ENCODE measurements around the gene HAUS5.
"Not testable (repeated sequence)": the region's sequence is repeated elsewhere in the genome, so short reads cannot be mapped to it uniquely, and the experiment has no call there.

Gene HAUS5

GRCh38 chr19:35644206-35644986 is 31.9 kb downstream of the HAUS5 start:
- DNase-seq: peak; percentile 95

- DNase-seq: peak; percentile 29
Observed at GRCh38 chr19:35644987-35645679, 32.6 kb downstream of the HAUS5 start.

GRCh38 chr19:35645680-35646511 is 33.4 kb downstream of the HAUS5 start:
- DNase-seq: no peak

GRCh38 chr19:35648017-35648961 is 35.8 kb downstream of the HAUS5 start, which contains the start of gene COX6B1:
Gene COX6B1 (plus strand): TSS chr19:35648323. CDS start chr19:35651244, 2,921 bp downstream.
- DNase-seq: peak; percentile 97

- no peak for DNase-seq
Observed at GRCh38 chr19:35650581-35650980, 38.0 kb downstream of the HAUS5 start.

GRCh38 chr19:35654828-35655227 is 42.3 kb downstream of the HAUS5 start:
- not testable (repeated sequence) for DNase-seq

GRCh38 chr19:35655600-35655999 is 43.1 kb downstream of the HAUS5 start:
- DNase-seq: no peak

GRCh38 chr19:35656700-35657099 is 44.2 kb downstream of the HAUS5 start:
- no peak for DNase-seq

GRCh38 chr19:35657904-35658700 is 45.6 kb downstream of the HAUS5 start:
- DNase-seq: no peak

GRCh38 chr19:35661995-35662340 is 49.4 kb downstream of the HAUS5 start:
- DNase-seq: no peak

GRCh38 chr19:35663981-35664380 is 51.4 kb downstream of the HAUS5 start:
- no peak for DNase-seq

GRCh38 chr19:35665157-35665556 is 52.6 kb downstream of the HAUS5 start:
- DNase-seq: no peak

GRCh38 chr19:35665604-35666003 is 53.1 kb downstream of the HAUS5 start:
- DNase-seq: no peak

- DNase-seq: no peak
Observed at GRCh38 chr19:35666251-35666913, 53.8 kb downstream of the HAUS5 start, which contains the start of gene UPK1A. Gene UPK1A (plus strand): TSS chr19:35666517. CDS start chr19:35666813, 296 bp downstream.

GRCh38 chr19:35669566-35669965 is 57.0 kb downstream of the HAUS5 start:
- DNase-seq: no peak

GRCh38 chr19:35669974-35670373 is 57.4 kb downstream of the HAUS5 start:
- DNase-seq: no peak

- DNase-seq: no peak
Observed at GRCh38 chr19:35670686-35671085, 58.2 kb downstream of the HAUS5 start.

- DNase-seq: peak; percentile 1
Observed at GRCh38 chr19:35671818-35672217, 59.3 kb downstream of the HAUS5 start.

- DNase-seq: peak; percentile 25
Observed at GRCh38 chr19:35673121-35673804, 60.7 kb downstream of the HAUS5 start.

Data from NCI-H774 (cell line).